ENCODE results near the gene EPB41L4A. TPM values are rescaled to one million over a fixed set of nuclear protein-coding genes. Genes with fewer than 3 reads are reported as not detected.
A peak's percentile ranks its signal among the peaks of the same experiment; 100 is the strongest.
"Not testable (repeated sequence)": the region's sequence is repeated elsewhere in the genome, so short reads cannot be mapped to it uniquely, and the experiment has no call there.

Gene EPB41L4A
- total and polyA plus RNA-seq, 2 experiments from 2014 or later: 10.5 to 14.4 TPM

DNA sequence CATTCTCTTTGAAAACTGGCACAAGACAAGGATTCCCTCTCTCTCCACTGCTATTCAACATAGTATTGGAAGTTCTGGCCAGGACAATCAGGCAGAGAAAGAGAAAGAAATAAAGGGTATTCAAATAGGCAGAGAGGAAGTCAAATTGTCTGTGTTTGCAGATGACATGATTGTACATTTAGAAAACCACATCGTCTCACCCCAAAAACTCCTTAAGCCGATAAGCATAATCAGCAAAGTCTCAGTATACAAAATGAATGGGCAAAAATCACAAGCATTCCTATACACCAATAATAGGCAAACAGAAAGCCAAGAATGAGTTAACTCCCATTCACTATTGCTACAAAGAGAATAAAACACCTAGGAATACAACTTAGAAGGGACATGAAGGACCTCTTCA is 21.0 kb upstream of the EPB41L4A start:
- no peak overlapping the region for H3K4me3 ChIP-seq
- no peak for DNase-seq (ENCODE audit: low read depth in 1 of 2, low spot score in 1 of 2)
- H3K27me3 ChIP-seq: no peaks in the 10 kb centered on the region
- no peak overlapping the region for H3K27ac ChIP-seq
- no peaks in the 10 kb centered on the region for H3K9me3 ChIP-seq (ENCODE audit: low read depth)
- TF ChIP-seq, protein P1, sequence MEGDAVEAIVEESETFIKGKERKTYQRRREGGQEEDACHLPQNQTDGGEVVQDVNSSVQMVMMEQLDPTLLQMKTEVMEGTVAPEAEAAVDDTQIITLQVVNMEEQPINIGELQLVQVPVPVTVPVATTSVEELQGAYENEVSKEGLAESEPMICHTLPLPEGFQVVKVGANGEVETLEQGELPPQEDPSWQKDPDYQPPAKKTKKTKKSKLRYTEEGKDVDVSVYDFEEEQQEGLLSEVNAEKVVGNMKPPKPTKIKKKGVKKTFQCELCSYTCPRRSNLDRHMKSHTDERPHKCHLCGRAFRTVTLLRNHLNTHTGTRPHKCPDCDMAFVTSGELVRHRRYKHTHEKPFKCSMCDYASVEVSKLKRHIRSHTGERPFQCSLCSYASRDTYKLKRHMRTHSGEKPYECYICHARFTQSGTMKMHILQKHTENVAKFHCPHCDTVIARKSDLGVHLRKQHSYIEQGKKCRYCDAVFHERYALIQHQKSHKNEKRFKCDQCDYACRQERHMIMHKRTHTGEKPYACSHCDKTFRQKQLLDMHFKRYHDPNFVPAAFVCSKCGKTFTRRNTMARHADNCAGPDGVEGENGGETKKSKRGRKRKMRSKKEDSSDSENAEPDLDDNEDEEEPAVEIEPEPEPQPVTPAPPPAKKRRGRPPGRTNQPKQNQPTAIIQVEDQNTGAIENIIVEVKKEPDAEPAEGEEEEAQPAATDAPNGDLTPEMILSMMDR (IDR thresholded peaks at IDR 0.05; ENCODE audit: low read depth, low read length): no peak
- no peaks in the 10 kb centered on the region for H3K4me1 ChIP-seq (ENCODE audit: low read depth)
- H3K36me3 ChIP-seq: no peaks in the 10 kb centered on the region

DNA sequence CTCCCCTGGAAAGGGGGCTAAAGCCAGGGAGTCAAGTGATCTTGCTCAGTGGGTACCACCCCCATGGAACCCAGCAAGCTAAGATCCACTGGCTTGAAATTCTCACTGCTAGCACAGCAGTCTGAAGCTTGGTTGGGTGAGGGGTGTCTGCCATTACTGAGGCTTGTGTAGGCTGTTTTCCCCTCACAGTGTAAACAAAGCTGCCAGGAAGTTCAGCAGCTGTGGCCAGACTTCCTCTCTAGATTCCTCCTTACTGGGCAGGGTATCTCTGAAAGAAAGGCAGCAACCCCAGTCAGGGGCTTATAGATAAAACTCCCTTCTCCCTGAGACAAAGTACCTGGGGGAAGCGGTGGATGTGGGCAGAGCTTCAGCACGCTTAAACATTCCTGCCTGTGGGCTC is 17.1 kb upstream of the EPB41L4A start:
- H3K4me3 ChIP-seq: no peak overlapping the region
- H3K27ac ChIP-seq: no peak overlapping the region
- TF ChIP-seq, protein P1 (IDR thresholded peaks at IDR 0.05; ENCODE audit: low read depth, low read length): no peak
- no peaks in the 10 kb centered on the region for H3K36me3 ChIP-seq
- DNase-seq (ENCODE audit: low read depth in 1 of 2, low spot score in 1 of 2): no peak
- no peaks in the 10 kb centered on the region for H3K9me3 ChIP-seq (ENCODE audit: low read depth)
- H3K4me1 ChIP-seq (ENCODE audit: low read depth): no peaks in the 10 kb centered on the region
- H3K27me3 ChIP-seq: no peaks in the 10 kb centered on the region

DNA sequence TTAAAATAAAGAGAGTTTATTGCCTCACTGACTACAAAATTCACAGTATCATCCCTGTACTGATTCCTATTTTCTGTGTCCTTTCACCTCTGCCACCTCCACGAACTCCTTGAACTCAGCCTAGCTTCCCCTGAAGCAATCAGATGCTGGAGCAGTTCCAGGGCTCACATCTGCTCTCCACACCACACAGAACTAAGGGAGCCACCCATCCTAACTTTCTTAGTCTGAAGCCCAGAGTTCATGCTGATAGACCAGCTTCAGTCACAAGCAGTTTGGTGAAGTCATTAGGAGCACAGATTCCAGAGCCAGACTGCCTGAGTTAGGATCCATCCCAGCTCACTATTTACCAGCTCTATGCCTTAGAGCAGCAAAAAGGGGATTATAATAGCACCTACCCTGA is 15.6 kb upstream of the EPB41L4A start:
- no peak for DNase-seq (ENCODE audit: low read depth in 1 of 2, low spot score in 1 of 2)
- Histone ChIP-seq H3K4me1 (ENCODE audit: low read depth) (no peaks in the 10 kb centered on the region), H3K9me3 (ENCODE audit: low read depth) (no peaks in the 10 kb centered on the region), H3K4me3 (no peak overlapping the region), H3K27ac (no peak overlapping the region), H3K27me3 (no peaks in the 10 kb centered on the region), H3K36me3 (no peaks in the 10 kb centered on the region)
- TF ChIP-seq, protein P1 (IDR thresholded peaks at IDR 0.05; ENCODE audit: low read depth, low read length): no peak

DNA sequence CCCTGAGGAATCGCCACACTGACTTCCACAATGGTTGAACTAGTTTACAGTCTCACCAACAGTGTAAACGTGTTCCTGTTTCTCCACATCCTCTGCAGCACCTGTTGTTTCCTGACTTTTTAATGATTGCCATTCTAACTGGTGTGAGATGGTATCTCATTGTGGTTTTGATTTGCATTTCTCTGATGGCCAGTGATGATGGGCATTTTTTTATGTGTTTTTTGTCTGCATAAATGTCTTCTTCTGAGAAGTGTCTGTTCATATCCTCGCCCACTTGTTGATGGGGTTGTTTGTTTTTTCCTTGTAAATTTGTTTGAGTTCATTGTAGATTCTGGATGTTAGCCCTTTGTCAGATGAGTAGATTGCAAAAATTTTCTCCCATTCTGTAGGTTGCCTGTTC is 7.1 kb upstream of the EPB41L4A start:
- H3K9me3 ChIP-seq (ENCODE audit: low read depth); H3K36me3 ChIP-seq; DNase-seq (ENCODE audit: low read depth in 1 of 2, low spot score in 1 of 2); H3K27ac ChIP-seq; H3K4me3 ChIP-seq; H3K4me1 ChIP-seq (ENCODE audit: low read depth): not testable (repeated sequence)
- peaks cover 25% of the 10 kb centered on the region for H3K27me3 ChIP-seq

DNA sequence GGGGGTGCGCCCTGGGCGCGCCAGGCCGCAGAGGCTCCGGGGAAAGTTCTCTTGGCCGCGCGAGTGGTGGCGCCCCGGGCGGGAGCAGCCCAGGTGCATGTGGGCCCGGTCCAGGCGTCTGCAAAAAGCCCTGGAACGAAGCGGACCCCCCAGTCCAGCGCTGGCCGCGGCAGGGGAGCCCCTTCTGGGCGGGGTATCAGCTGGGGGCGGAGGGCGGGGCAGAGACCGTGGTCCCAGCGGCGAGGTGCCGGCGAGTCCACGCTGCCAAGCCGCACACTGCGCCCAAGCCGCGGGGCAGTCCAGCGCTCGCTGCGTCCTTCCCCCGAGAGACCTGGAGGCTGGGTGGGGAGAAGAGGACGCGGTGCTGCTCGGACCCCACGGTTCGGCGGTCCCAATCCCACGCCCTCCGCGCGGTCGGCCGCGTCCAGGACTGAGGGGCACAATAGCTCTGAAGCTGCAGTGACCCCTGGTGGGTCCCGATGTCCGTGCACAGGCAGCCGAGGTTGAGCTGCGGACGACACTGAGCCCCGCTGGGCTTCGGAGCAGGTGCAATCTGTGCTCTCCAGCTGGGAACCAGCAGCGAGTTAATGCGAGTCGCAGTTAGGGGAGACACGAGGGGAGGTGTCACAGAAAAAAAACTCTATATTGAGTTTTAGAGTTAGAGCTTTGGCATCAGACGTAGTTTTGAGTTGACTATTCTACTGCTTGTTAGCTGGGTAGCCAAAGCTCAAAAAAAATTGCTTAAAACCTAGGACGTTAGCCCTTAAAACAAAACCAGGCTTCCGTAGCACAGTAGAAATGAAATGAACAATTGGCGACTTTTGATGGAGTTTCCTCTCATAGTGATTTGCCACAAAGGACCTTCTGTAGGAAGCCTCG is 1.1 kb upstream of the EPB41L4A start:
- H3K36me3 ChIP-seq: no peaks in the 10 kb centered on the region
- peaks cover 33% of the 10 kb centered on the region for H3K27me3 ChIP-seq
- peak overlapping the region; percentile 21 for H3K27ac ChIP-seq
- DNase-seq (ENCODE audit: low read depth in 1 of 2, low spot score in 1 of 2): peak; percentile 76 to 92
- H3K4me1 ChIP-seq (ENCODE audit: low read depth): peaks cover 9% of the 10 kb centered on the region
- no peaks in the 10 kb centered on the region for H3K9me3 ChIP-seq (ENCODE audit: low read depth)
- peak overlapping the region; percentile 86 for H3K4me3 ChIP-seq
- TF ChIP-seq, protein P1 (IDR thresholded peaks at IDR 0.05; ENCODE audit: low read depth, low read length): peak; percentile 89

DNA sequence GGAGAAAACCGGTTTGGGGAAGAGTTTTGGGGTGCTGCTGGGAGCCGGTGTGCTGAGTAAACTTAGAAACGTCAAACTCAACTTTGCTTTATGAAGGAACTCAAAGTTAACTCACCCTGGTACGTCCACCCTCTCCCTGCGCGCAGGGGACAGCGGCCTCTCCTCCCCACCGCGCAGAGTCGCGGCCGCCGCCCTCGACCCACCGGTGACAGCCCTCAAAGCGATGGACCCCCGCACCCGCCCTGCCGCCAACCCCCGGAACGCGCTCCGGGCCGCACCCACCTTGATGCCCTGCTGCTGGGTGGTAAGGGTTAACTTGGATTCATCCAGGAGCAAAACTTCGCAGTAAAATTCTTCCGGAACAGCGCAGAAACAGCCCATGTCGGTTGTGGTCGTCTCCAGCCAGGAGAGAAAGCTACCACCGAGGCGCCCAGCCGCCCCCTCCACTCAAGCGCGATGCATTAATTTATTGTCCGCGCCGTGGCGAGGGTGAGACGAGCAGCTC is 366 bp downstream of the EPB41L4A start:
- H3K36me3 ChIP-seq: no peaks in the 10 kb centered on the region
- peak; percentile 34 to 50 for DNase-seq (ENCODE audit: low read depth in 1 of 2, low spot score in 1 of 2)
- TF ChIP-seq, protein P1 (IDR thresholded peaks at IDR 0.05; ENCODE audit: low read depth, low read length): no peak

More for the DNA sequence above, 366 bp downstream of the EPB41L4A start:
- Histone ChIP-seq H3K27me3 (peaks cover 29% of the 10 kb centered on the region), H3K4me1 (ENCODE audit: low read depth) (peaks cover 9% of the 10 kb centered on the region), H3K4me3 (peak overlapping the region; percentile 86), H3K9me3 (ENCODE audit: low read depth) (no peaks in the 10 kb centered on the region), H3K27ac (no peak overlapping the region)

All from cardiac muscle cell (in vitro differentiated cells and primary cell).